H1 (cell line): ENCODE data around the gene CGREF1. TPM values are rescaled to one million over a fixed set of nuclear protein-coding genes. Genes with fewer than 3 reads are reported as not detected.

Experiments used
- CTCF ChIA-PET: fragments of 300-600 bp; sonication (Branson Sonifier 250); formaldehyde crosslinking; loops from one replicate; lab custom pipeline; 2021; ENCODE audit not compliant: partially characterized antibody; lab: Charles Lee
- POLR2A ChIA-PET: fragments of 300-600 bp; sonication (Branson Sonifier 250); formaldehyde crosslinking; loops from one replicate; lab custom pipeline; 2021; ENCODE audit warnings: inconsistent platforms; ENCODE audit not compliant: partially characterized antibody; lab: Charles Lee
- DNase-seq, 2 experiments: peaks; one replicate each; pipeline versions ENCODE4 v3.0.0 to v3.0.0-alpha.2; 2010 to 2022; ENCODE audit warnings: low spot score in 2 of 2, low read depth in 1 of 2, mixed read lengths in 1 of 2
- FAIRE-seq: peaks from 2 replicates; lab custom pipeline; 2011; peaks lifted over from hg19 to GRCh38; lab: Jason Lieb, UNC
- H2AFZ ChIP-seq: 2 replicates; pipeline ENCODE4 v1.8.1; 2012; ENCODE audit warnings: low read length, inconsistent platforms
- H2AK5ac ChIP-seq: 2 replicates; pipeline ENCODE4 v1.6.1; 2013; ENCODE audit warnings: low read depth, low read length
- H2BK120ac ChIP-seq: replicated peaks from 2 replicates; pipeline ENCODE3; 2013; ENCODE audit warnings: low read depth, low read length, inconsistent platforms
- H2BK12ac ChIP-seq: 2 replicates; pipeline ENCODE4 v1.6.1; 2013; ENCODE audit warnings: low read depth, low read length
- H2BK15ac ChIP-seq: 2 replicates; pipeline ENCODE4 v1.6.1; 2013; ENCODE audit warnings: low read length
- H2BK20ac ChIP-seq: 2 replicates; pipeline ENCODE4 v1.6.1; 2013; ENCODE audit warnings: low read length
- H2BK5ac ChIP-seq: 2 replicates; pipeline ENCODE4 v1.6.1; 2013; ENCODE audit warnings: low read depth, low read length
- H3K14ac ChIP-seq: 2 replicates; pipeline ENCODE4 v1.6.1; 2013; ENCODE audit warnings: inconsistent platforms; ENCODE audit not compliant: insufficient read length
- H3K18ac ChIP-seq: 2 replicates; pipeline ENCODE4 v1.6.1; 2013; ENCODE audit warnings: low read length; ENCODE audit errors: extremely low read depth
- H3K23ac ChIP-seq: 2 replicates; pipeline ENCODE4 v1.6.1; 2013; ENCODE audit warnings: inconsistent platforms; ENCODE audit not compliant: insufficient read length
- H3K23me2 ChIP-seq: 2 replicates; pipeline ENCODE4 v1.6.1; 2013; ENCODE audit warnings: low read depth, low read length
- H3K27ac ChIP-seq: 2 replicates; pipeline ENCODE4 v1.6.1; 2011; ENCODE audit warnings: low read depth, low read length, inconsistent platforms
- H3K27me3 ChIP-seq, 4 experiments: replicated peaks in 1 of 4; 1 replicate in 1 of 4; 2 replicates in 3 of 4; pipeline versions ENCODE4 v1.6.1 to v1.8.1; 2011 to 2013; ENCODE audit warnings: low read length in 3 of 4, mild to moderate bottlenecking in 3 of 4, inconsistent platforms in 2 of 4, mixed read lengths in 2 of 4, moderate library complexity in 1 of 4; ENCODE audit not compliant: control insufficient read depth in 3 of 4, insufficient read depth in 3 of 4; ENCODE audit errors: extremely low read depth in 1 of 4
- H3K36me3 ChIP-seq, 4 experiments: 2 replicates each; pipeline versions ENCODE4 v1.6.1 to v1.8.1; 2011 to 2013; ENCODE audit warnings: mild to moderate bottlenecking in 4 of 4, low read length in 3 of 4, moderate library complexity in 2 of 4, control low read depth in 1 of 4, inconsistent platforms in 1 of 4; ENCODE audit not compliant: insufficient read depth in 4 of 4, control insufficient read depth in 2 of 4
- H3K4ac ChIP-seq: replicated peaks from 2 replicates; pipeline ENCODE3; 2013; ENCODE audit warnings: low read length, low read depth, mixed read lengths, inconsistent platforms; ENCODE audit not compliant: insufficient read length
- H3K4me1 ChIP-seq, 4 experiments: replicated peaks in 1 of 4; 1 replicate in 1 of 4; 2 replicates in 3 of 4; pipeline versions ENCODE4 v1.6.1 to v1.8.1; 2011 to 2013; ENCODE audit warnings: low read length in 3 of 4, inconsistent platforms in 2 of 4, mixed read lengths in 1 of 4; ENCODE audit not compliant: insufficient read depth in 4 of 4, control insufficient read depth in 3 of 4
- H3K4me2 ChIP-seq, 2 experiments: 2 replicates each; pipeline versions ENCODE4 v1.6.1 to v1.8.1; 2011 to 2013; ENCODE audit warnings: low read depth in 2 of 2, low read length in 2 of 2, control low read depth in 1 of 2, inconsistent platforms in 1 of 2, mild to moderate bottlenecking in 1 of 2; ENCODE audit not compliant: insufficient read depth in 1 of 2
- H3K4me3 ChIP-seq, 4 experiments: fragments of 200-600, 300-600 bp in 1 of 4; sonication (generic), shearing (Covaris generic), sonication (Bioruptor Twin) in 1 of 4; 2 replicates each; pipeline versions ENCODE4 v1.5.1 to v1.8.1; 2011 to 2016; ENCODE audit warnings: low read length in 4 of 4, low read depth in 3 of 4, control low read depth in 2 of 4, inconsistent platforms in 2 of 4, mild to moderate bottlenecking in 2 of 4, mixed read lengths in 1 of 4, moderate library complexity in 1 of 4; ENCODE audit not compliant: insufficient read depth in 2 of 4; ENCODE audit errors: extremely low read depth in 1 of 4
- H3K56ac ChIP-seq: replicated peaks from 2 replicates; pipeline ENCODE3; 2013; ENCODE audit warnings: low read depth, mild to moderate bottlenecking, mixed read lengths, low read length, inconsistent platforms; ENCODE audit not compliant: insufficient read length
- H3K79me1 ChIP-seq: 2 replicates; pipeline ENCODE4 v1.6.1; 2013; ENCODE audit warnings: low read depth, low read length, control low read depth
- H3K79me2 ChIP-seq, 2 experiments: 2 replicates each; pipeline versions ENCODE4 v1.6.1 to v1.8.1; 2012 to 2013; ENCODE audit warnings: low read length in 2 of 2, mild to moderate bottlenecking in 2 of 2, inconsistent platforms in 1 of 2; ENCODE audit not compliant: insufficient read depth in 2 of 2, control insufficient read depth in 1 of 2
- H3K9ac ChIP-seq, 4 experiments: replicated peaks in 1 of 4; 1 replicate in 1 of 4; 2 replicates in 3 of 4; pipeline versions ENCODE4 v1.6.1 to v1.8.1; 2011 to 2013; ENCODE audit warnings: low read depth in 3 of 4, low read length in 3 of 4, control low read depth in 2 of 4, mild to moderate bottlenecking in 2 of 4, moderate library complexity in 2 of 4, inconsistent platforms in 1 of 4; ENCODE audit errors: extremely low read depth in 1 of 4
- H3K9me3 ChIP-seq, 2 experiments: 2 replicates each; pipeline versions ENCODE4 v1.6.1 to v1.8.1; 2012 to 2013; ENCODE audit warnings: mild to moderate bottlenecking in 2 of 2, moderate library complexity in 2 of 2, control low read depth in 1 of 2, inconsistent platforms in 1 of 2, low read depth in 1 of 2, low read length in 1 of 2, mixed read lengths in 1 of 2; ENCODE audit not compliant: insufficient read depth in 2 of 2
- H4K20me1 ChIP-seq, 2 experiments: replicated peaks in 1 of 2; 2 replicates each; pipeline versions ENCODE3 to v1.8.1; 2011 to 2013; ENCODE audit warnings: inconsistent platforms in 2 of 2, low read length in 2 of 2, mild to moderate bottlenecking in 1 of 2; ENCODE audit not compliant: insufficient read depth in 2 of 2, control insufficient read depth in 1 of 2
- H4K5ac ChIP-seq: 2 replicates; pipeline ENCODE4 v1.6.1; 2013; ENCODE audit warnings: low read length, low read depth, mixed read lengths, inconsistent platforms; ENCODE audit not compliant: insufficient read length
- H4K8ac ChIP-seq: 2 replicates; pipeline ENCODE4 v1.8.0; 2013; ENCODE audit warnings: mild to moderate bottlenecking, moderate library complexity, low read length, inconsistent platforms; ENCODE audit not compliant: insufficient read depth; ENCODE audit errors: extremely low read depth
- H4K91ac ChIP-seq: replicated peaks from 2 replicates; pipeline ENCODE3; 2013; ENCODE audit warnings: low read length, mixed read lengths, inconsistent platforms; ENCODE audit not compliant: insufficient read length
- NANOG ChIP-seq: IDR thresholded peaks from 2 replicates; pipeline ENCODE4 v1.6.1; 2011; ENCODE audit warnings: low read length, low read depth, mild to moderate bottlenecking, inconsistent platforms; ENCODE audit not compliant: insufficient read depth, poor library complexity, severe bottlenecking
- RXRA ChIP-seq: IDR thresholded peaks from 2 replicates; pipeline ENCODE4 v1.6.1; 2011; ENCODE audit warnings: low read depth, mild to moderate bottlenecking, low read length, moderate library complexity; ENCODE audit not compliant: insufficient read depth
- SP4 ChIP-seq: IDR thresholded peaks from 2 replicates; pipeline ENCODE4 v1.6.1; 2012; ENCODE audit warnings: low read length, inconsistent platforms
- WGBS, 2 experiments: shearing (Covaris generic) in 1 of 2; methylation state at CpG; one replicate each; pipeline versions ENCODE4 v1.1.6 to v1.1.7; 2013 to 2015; ENCODE audit warnings: low lambda C conversion rate in 2 of 2, mixed read lengths in 2 of 2, inconsistent platforms in 1 of 2, low coverage in 1 of 2, missing lambda C conversion rate in 1 of 2; ENCODE audit not compliant: insufficient replicate concordance in 2 of 2, insufficient coverage in 1 of 2, insufficient read length in 1 of 2; ENCODE audit errors: extremely low coverage in 1 of 2, missing lambda C conversion rate in 1 of 2; 5-methylcytosine and 5-hydroxymethylcytosine counted together
- polyA plus RNA-seq, 7 experiments: library from polyadenylated mRNA; depleted of rRNA in 3 of 7; stranded (reverse) in 5 of 7; unstranded in 2 of 7; fragments of >200 nt in 5 of 7; fragments of 200-250 nt in 2 of 7; gene quantifications; 1 replicate in 5 of 7; 2 replicates in 1 of 7; 4 replicates in 1 of 7; pipeline versions ENCODE4 v1.2.1 to v1.2.3, GENCODE V29; 2011 to 2013; ENCODE audit warnings: missing spikeins in 2 of 7, mixed read lengths in 2 of 7
- total RNA-seq: library from RNA; stranded (reverse); fragmentation: NEBNext Ultra II Directional; extraction: Animal tissue kit (Norgen Biotek cat#: 25700); gene quantifications from 2 replicates; pipeline ENCODE4 v1.2.1, GENCODE V29; 2021

CGREF1 gene
- total and polyA plus RNA-seq, 2 of the 8 experiments (the other 6 are each of a cell fraction or from before 2014, with no cell fraction given) = 2.5 to 3.4 TPM

- Histone ChIP-seq H3K27ac (no peak overlapping the region), H3K4me1 (peaks cover 0 to 2% (median under 1%) of the 10 kb centered on the region in 4 experiments; a peak in 2 of 7 replicates), H3K56ac (no peak overlapping the region), H3K4me2 (no peak overlapping the region), H4K20me1 (peaks cover 1 to 6% of the 10 kb centered on the region in 2 experiments), H3K9me3 (no peaks in the 10 kb centered on the region), H3K23me2 (no peaks in the 10 kb centered on the region), H2BK20ac (no peak overlapping the region), H2BK15ac (no peak overlapping the region), H3K79me1 (no peaks in the 10 kb centered on the region; the same call in 1 of the 2 replicates), H3K9ac (no peak overlapping the region), H3K18ac (no peak overlapping the region), H4K91ac (no peak overlapping the region), H3K79me2 (no peaks in the 10 kb centered on the region), H3K23ac (no peak overlapping the region), H2AFZ (no peak overlapping the region), H2BK120ac (no peak overlapping the region), H2AK5ac (no peak overlapping the region), H2BK5ac (no peak overlapping the region), H3K14ac (no peak overlapping the region), H3K4ac (no peak overlapping the region), H3K4me3 (no peak overlapping the region), H4K5ac (no peak overlapping the region), H4K8ac (no peak overlapping the region), H2BK12ac (no peak overlapping the region), H3K27me3 (no peaks in the 10 kb centered on the region), H3K36me3 (no peaks in the 10 kb centered on the region)
- TF ChIP-seq RXRA (no peak), SP4 (no peak), NANOG (no peak)
- FAIRE-seq = no peak
- WGBS, 2 experiments = 83% methylated on average over 10 of the region's 10 CpGs; no CpG with 5 or more reads in 1 of the 2 experiments
- CTCF ChIA-PET = interaction anchor here (0.6 to 16.5 kb wide), 11 partner anchors 9 to 277 kb away, joined by 3 to 160 read pairs (median 3); partner anchors contain the start of gene AGBL5
- DNase-seq = no peak
- POLR2A ChIA-PET = interaction anchor here (1.4 to 1.5 kb wide), 2 partner anchors 20 to 129 kb away, joined by 3 to 4 read pairs; no protein-coding TSS in a partner anchor
Measured at GRCh38 chr2:27092696-27093429, 26.1 kb downstream of the CGREF1 start.
